ENCODE results near the gene GSTK1.
A peak's percentile ranks its signal among the peaks of the same experiment; 100 is the strongest.
"Not testable (repeated sequence)": the region's sequence is repeated elsewhere in the genome, so short reads cannot be mapped to it uniquely, and the experiment has no call there.

Gene GSTK1

GRCh38 chr7:143269251-143269650 is 6.0 kb downstream of the GSTK1 start:
- DNase-seq (ENCODE audit: low read depth in 2 of 2), result no peak

DNA sequence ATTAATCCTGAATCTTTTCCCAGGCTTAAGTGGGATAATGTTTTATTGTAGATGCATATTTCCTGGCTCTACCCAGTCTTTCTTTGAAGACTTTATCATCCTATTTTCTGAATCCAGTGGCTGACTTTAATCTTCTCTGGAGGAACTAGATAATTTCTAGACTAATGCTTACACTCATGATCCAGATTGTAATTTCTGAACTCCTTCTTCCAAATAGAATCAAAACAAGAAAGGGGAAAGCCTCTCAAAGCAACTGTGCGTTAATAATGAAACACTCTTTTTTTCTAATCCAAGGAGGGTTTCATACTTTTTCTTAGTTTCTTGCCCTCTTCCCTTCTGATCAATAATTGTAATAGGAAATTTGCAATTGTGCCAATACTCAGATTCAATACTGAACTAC is 8.0 kb downstream of the GSTK1 start:
- DNase-seq (ENCODE audit: low read depth in 2 of 2), result no peak

- no peak for DNase-seq (ENCODE audit: low read depth in 2 of 2)
Observed at GRCh38 chr7:143272871-143273270, 9.6 kb downstream of the GSTK1 start.

DNA sequence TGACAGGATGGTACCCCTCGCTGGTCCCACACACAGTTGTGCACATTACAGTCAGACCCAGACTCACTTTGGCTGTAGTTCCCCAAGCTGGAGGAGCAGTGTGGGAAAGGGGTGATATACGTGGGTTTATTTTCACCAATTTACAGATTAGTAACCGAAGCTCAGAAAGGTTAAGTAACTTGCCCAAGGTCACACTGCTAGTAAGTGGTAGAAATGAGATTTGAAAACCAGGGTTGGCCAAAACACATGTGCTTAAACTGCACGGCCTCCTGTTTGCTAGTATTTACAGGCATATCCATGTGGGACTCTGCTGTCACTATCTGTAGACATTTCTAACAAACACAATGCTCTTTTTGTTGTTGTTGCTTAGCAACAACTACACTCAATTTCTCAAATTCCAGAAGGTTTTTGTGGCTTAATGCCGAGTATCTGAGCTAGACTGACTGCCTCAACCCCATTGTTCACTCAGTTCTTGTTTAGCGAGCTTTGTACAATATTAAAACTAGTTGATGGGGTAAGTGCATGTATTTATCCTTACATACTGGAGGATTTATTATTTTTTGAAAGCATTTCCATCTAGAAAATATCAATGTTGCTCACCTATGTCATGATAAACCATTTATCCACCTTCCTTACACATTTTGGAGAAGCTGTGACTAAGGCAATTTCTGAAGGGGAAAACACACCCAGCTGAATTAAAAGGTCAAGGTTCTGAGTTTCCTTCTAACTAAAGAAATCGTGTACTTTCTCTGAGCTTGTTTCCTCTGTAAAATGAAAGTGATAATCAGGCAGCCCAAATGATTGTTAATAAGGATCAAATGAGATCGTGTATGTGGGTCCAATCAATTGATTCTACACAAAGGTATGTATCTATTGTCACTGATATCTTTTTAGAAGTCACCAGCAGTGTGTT is 16.2 kb downstream of the GSTK1 start:
- DNase-seq (ENCODE audit: low read depth in 2 of 2), result no peak

- DNase-seq (ENCODE audit: low read depth in 2 of 2), result no peak
Observed at GRCh38 chr7:143280160-143280559, 16.9 kb downstream of the GSTK1 start.

GRCh38 chr7:143280566-143280965 is 17.3 kb downstream of the GSTK1 start:
- DNase-seq (ENCODE audit: low read depth in 2 of 2), result no peak

DNA sequence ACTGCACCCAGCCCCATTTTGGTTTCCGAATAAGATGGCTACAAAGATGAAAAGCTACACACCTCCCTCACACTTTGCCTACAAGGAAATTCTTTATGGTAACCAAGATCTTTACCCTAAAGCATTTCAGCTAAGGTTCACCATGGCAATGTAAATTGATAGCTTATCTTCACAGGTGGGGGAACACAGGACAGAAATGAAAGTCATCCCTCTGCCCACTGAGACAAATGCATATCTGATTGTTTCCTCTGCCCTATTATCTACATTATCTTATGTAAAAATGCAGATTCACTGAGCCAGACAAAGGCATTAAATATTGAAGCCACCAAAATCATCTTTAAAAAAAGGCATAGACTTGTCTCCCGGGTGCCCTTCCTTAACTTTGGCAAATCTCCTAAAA is 18.3 kb downstream of the GSTK1 start:
- DNase-seq (ENCODE audit: low read depth in 2 of 2), result no peak

DNA sequence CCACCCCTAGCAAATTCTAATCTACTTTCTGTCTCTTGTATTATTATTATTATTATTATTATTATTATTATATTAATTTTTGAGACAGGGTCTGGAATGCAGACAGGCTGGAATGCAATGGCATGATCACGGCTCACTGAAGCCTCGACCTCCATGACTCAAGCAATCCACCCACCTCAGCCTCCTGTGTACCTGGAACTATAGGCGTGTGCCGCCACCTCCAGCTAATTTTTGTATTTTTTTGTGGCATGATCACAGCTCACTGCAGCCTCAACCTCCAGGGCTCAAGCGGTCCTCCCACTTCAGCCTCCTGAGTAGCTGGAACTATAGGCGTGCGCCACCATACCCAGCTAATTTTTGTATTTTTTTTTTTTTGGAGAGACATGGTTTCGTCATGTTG is 18.9 kb downstream of the GSTK1 start:
- no peak for DNase-seq (ENCODE audit: low read depth in 2 of 2)

DNA sequence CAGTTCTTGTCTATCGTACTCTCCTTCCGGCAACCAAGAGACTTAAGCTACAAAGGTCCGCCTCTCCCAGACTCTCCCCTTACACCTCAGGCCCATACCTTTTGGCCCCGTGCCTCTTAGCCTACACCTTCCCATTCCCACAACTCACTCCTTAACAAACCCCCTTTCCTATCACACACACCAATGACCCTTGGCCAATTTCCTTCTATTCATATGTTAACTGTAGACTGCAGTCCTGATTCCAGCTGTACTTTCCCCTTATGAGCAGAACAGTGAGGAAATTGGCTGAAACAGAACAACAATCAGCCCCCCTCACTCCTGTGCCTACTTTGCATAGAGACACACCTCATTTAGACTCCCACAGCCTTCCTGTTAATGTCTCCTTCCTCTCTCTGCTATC is 20.1 kb downstream of the GSTK1 start:
- no peak for DNase-seq (ENCODE audit: low read depth in 2 of 2)

DNA sequence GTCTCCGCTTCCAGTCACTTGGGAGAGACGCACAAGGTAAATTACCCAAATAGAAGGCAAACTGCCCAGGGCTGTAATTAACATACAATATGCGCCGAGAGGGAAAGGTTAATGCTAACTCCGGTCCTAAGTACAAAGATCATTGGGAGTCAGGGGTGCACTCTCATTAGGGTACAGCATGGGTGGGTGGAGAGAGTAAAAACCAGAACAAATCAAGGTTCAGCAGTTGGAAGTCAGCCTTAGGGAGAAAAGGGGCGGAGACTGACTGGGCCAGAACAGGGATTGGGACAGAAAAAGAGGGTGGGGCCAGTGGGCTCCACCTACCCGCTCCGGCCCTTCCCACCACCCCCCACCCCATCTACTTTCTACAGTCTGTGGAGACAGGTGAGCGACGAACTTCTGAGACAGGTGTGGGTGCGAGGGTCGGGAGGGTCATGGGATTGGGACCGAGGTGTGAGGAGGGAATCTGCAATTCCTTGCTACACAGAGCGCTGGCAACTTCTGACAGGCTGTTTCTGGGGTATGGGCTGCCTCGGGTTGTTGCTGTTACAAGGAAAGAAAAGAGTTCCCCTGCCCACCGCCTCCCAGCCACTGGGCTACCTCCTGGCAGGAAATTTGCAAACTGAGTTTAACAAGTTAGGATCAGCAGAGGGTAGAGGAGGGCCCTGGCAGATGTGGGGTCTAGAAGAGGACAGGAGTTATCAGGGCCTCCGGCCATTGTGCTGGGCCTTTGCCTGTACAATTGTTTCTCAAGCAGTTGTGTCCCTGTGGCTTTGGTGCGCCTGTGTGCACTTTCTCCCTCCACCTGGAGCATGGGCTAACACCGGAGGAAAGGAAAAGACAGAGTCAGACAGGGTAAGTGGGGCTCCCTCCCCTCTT is 21.6 kb downstream of the GSTK1 start, which contains the start of gene TMEM139:
TSS of gene TMEM139 (plus strand) at position 368 of the 879 bp plus-strand sequence. CDS start 1,000 bp downstream, outside the sequence.
- DNase-seq (ENCODE audit: low read depth in 2 of 2), result no peak

DNA sequence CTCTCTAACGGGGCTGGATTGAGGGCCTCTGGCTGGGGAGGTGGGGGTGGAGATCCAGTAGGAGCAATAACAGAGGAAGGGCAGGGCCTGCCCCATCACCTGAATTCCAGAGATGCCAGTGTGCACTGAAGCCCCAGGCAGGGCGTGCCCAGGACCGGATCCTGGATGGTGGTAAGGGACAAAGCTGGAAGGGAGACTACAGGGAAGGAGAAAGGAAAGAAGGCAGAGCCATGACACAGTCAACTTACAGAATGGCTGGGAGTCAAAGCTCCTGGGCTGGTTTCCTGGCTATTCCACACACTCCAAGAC is 22.2 kb downstream of the GSTK1 start:
- DNase-seq (ENCODE audit: low read depth in 2 of 2), result no peak

DNA sequence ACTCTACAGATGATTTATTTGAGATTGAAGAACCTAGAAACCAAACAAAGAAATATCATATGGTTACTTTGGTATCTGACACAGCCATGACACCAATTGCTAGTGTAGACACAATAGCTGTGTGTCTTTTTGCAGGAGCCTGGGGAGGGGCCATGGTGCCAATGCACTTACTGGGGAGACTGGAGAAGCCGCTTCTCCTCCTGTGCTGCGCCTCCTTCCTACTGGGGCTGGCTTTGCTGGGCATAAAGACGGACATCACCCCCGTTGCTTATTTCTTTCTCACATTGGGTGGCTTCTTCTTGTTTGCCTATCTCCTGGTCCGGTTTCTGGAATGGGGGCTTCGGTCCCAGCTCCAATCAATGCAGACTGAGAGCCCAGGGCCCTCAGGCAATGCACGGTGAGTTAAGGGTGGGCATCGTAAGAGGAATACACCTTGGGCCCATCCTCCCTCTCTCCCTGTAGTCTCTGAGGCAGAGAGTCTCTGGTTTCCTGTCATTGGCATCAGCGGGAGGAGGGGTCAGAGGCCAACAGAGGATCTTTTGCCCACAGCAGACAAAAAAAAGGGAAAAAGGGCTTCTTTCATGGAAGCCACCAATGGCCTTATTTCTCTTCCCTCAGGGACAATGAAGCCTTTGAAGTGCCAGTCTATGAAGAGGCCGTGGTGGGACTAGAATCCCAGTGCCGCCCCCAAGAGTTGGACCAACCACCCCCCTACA is 22.7 kb downstream of the GSTK1 start:
- no peak for DNase-seq (ENCODE audit: low read depth in 2 of 2)

GRCh38 chr7:143286522-143286890 is 23.3 kb downstream of the GSTK1 start:
- no peak for DNase-seq (ENCODE audit: low read depth in 2 of 2)

DNA sequence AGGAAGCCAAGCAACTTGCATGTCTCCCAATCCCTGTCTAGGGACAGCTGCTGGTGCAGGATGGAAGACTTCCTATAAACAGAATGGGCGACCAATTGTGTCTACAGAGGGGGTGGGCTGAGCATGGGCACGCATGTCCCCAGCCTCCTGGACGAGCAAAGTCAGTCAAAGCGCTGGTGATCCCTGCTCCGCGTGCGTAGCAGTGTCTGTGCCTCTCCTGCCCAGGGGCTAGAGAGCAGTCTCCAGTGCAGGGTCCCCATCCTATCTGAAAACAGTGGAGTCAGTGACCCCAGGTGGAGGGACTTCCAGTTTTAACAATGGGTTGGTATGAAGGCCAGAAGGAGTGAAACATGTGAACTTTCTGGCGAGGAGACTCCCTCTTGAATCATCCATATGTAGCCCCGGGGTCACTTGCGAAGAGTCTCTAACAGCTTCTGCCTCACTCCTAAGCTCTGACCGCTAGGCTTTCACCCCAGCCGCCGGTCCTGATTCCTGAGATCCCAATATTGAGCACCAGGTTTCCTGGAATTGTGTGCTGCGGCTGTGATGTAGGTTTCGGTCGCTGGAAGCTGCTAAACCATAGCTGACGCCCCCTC is 24.2 kb downstream of the GSTK1 start:
- no peak for DNase-seq (ENCODE audit: low read depth in 2 of 2)

GRCh38 chr7:143287935-143288826 is 24.9 kb downstream of the GSTK1 start, which contains the start of gene CASP2:
TSS of gene CASP2 (plus strand) at chr7:143288351. CDS start at chr7:143288456, 105 bp downstream.
- peak; percentile 97 to 98 for DNase-seq (ENCODE audit: low read depth in 2 of 2)

GRCh38 chr7:143288836-143289235 is 25.6 kb downstream of the GSTK1 start:
- no peak for DNase-seq (ENCODE audit: low read depth in 2 of 2)

- DNase-seq (ENCODE audit: low read depth in 2 of 2), result no peak
Observed at GRCh38 chr7:143289421-143289820, 26.2 kb downstream of the GSTK1 start.

DNA sequence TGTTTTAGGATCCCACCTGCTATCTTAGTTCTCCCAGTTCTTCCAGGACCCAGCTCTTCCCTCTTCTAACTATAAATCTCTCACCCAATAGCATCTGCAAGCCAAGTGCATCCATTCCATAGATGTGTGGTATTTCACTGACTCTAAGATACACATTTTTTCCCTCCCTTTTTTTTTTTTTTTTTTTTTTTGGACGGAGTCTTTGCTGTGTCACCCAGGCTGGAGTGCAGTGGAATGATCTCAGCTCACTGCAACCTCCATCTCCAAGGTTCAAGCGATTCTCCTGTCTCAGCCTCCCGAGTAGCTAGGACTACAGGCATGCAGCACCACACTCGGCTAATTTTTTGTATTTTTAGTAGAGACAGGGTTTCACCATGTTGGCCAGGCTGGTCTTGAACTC is 26.6 kb downstream of the GSTK1 start:
- not testable (repeated sequence) for DNase-seq (ENCODE audit: low read depth in 2 of 2)

DNA sequence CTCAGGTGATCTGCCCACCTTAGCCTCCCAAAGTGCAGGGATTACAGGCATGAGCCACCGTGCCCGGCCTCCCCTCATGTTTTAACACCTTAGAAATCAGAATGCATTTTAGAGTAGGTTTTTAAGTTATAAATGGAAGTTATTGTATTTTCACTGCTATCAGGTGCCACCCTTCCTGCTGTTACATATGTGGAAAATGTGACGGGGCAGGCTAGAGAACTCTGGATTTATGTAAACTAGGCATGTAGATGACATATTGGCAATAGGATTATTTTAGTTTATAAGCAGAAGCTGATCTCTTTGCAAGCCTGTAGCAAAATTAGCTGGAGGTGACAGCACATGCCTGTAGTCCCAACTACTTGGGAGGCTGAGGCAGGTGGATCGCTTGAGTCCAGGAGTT is 27.1 kb downstream of the GSTK1 start:
- no peak for DNase-seq (ENCODE audit: low read depth in 2 of 2)

DNA sequence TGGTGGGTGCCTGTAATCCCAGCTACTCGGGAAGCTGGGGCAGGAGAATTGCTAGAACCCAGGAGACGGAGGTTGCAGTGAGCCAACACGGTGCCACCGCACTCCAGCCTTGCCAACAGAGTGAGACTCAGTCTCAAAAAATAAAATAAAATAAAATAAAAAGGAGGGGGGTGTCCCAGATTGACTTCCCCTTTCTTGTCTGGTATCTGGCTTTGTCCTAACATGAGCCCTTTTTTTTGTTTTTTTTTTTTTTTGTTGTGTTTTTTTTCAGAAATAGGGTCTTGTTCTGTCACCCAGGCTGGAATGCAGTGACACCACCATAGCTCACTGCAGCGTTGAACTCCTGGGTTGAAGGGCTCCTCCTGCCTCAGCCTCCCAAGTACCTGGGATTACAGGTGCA is 29.6 kb downstream of the GSTK1 start:
- no peak for DNase-seq (ENCODE audit: low read depth in 2 of 2)

- no peak for DNase-seq (ENCODE audit: low read depth in 2 of 2)
Observed at GRCh38 chr7:143295870-143296269, 32.6 kb downstream of the GSTK1 start.
